ENCODE data around the gene STPG4.
"Not testable (repeated sequence)": the region's sequence is repeated elsewhere in the genome, so short reads cannot be mapped to it uniquely, and the experiment has no call there.

Gene STPG4

DNA sequence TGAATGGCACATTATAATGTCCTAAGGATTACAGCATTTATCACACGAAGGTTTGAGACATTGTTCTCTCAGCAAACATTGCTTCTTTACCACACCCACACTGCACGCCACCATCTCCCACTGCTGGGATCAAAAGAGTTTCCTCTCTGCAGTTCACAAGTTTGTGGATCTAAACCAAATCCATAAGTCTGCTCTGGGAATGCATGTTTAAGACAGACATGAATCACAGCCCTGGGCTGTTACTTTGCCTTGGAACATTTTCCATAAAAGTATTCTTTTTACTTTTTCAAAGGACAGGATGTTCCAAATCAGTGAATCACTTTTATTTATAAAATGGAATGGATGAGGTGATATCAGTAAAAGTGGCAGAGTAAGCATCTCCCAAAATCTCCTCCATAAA lies 36.1 kb downstream of the STPG4 start:
- no peaks in the 10 kb centered on the region for H3K9me3 ChIP-seq (ENCODE audit: control insufficient read depth, insufficient read depth, low read length)
- H3K27me3 ChIP-seq (ENCODE audit: control insufficient read depth, insufficient read depth, low read length), result no peaks in the 10 kb centered on the region
- H3K36me3 ChIP-seq (ENCODE audit: control insufficient read depth, insufficient read depth, low read length), result no peaks in the 10 kb centered on the region
- no peak overlapping the region for H3K4me3 ChIP-seq (ENCODE audit: low read depth, low read length)
- H3K9ac ChIP-seq (ENCODE audit: low read depth, low read length), result no peak overlapping the region
- H3K4me1 ChIP-seq (ENCODE audit: control insufficient read depth, insufficient read depth, low read length), result no peaks in the 10 kb centered on the region

DNA sequence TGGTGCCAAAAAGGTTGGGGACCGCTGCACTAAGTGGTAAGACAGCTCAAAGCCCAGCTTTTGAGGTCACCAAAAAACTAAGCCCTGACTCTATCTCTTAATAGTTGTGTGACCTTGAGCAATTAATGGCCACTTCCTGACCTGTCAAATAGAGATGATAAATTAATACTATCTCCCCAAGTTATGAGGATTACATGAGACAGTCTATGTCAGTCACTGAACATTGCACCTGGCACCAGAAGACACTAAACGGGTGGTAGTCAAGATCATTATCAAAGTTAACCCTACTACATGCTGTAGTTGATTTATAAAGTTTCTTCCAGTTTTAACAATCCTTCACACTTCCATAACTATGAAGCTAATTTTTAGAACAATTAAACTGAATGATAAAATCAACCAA lies 36.5 kb downstream of the STPG4 start:
- no peaks in the 10 kb centered on the region for H3K27me3 ChIP-seq (ENCODE audit: control insufficient read depth, insufficient read depth, low read length)
- H3K9ac ChIP-seq (ENCODE audit: low read depth, low read length), result no peak overlapping the region
- no peaks in the 10 kb centered on the region for H3K36me3 ChIP-seq (ENCODE audit: control insufficient read depth, insufficient read depth, low read length)
- H3K9me3 ChIP-seq (ENCODE audit: control insufficient read depth, insufficient read depth, low read length), result no peaks in the 10 kb centered on the region
- H3K4me3 ChIP-seq (ENCODE audit: low read depth, low read length), result no peak overlapping the region
- no peaks in the 10 kb centered on the region for H3K4me1 ChIP-seq (ENCODE audit: control insufficient read depth, insufficient read depth, low read length)

DNA sequence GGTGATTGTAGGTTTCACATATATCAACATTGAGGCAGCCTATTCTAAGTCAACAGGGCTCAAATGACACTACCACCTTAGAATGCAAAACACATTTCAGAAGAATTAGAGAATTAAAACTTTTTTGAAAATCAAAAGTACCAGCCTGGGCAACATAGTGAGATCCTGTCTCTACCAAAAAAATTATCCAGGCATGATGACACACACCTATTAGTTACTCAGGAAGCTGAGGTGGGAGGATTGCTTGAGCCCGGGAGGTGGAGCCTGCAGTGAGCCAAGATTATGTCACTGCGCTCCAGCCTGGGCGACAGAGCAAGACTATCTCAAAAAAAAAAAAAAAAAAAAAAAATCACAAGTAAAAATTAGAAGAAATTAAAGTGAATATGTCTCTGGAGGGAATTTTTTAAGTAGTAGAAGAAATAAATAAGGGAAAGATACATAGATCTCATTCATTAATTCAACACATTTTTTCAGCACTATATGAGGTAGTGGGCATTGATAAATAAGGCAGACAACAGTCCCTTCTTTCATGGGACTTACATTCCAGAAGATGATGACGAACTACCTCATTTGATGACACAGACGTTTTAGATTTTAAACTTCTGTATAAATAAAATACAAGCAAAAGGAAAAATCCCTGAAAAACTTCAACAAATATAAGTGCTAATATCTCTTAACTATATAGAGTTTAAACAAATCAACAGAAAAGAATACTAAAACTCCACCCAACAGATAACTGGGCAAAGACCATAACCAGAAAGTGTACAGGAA lies 42.3 kb downstream of the STPG4 start:
- Histone ChIP-seq H3K4me3 (ENCODE audit: low read depth, low read length) (no peak overlapping the region), H3K9ac (ENCODE audit: low read depth, low read length) (no peak overlapping the region), H3K27me3 (ENCODE audit: control insufficient read depth, insufficient read depth, low read length) (no peaks in the 10 kb centered on the region), H3K9me3 (ENCODE audit: control insufficient read depth, insufficient read depth, low read length) (no peaks in the 10 kb centered on the region), H3K4me1 (ENCODE audit: control insufficient read depth, insufficient read depth, low read length) (no peaks in the 10 kb centered on the region), H3K36me3 (ENCODE audit: control insufficient read depth, insufficient read depth, low read length) (no peaks in the 10 kb centered on the region)

GRCh38 chr2:47109680-47110079 lies 45.4 kb downstream of the STPG4 start:
- Histone ChIP-seq H3K9ac (ENCODE audit: low read depth, low read length) (no peak overlapping the region), H3K9me3 (ENCODE audit: control insufficient read depth, insufficient read depth, low read length) (no peaks in the 10 kb centered on the region), H3K4me3 (ENCODE audit: low read depth, low read length) (no peak overlapping the region), H3K27me3 (ENCODE audit: control insufficient read depth, insufficient read depth, low read length) (no peaks in the 10 kb centered on the region), H3K36me3 (ENCODE audit: control insufficient read depth, insufficient read depth, low read length) (no peaks in the 10 kb centered on the region), H3K4me1 (ENCODE audit: control insufficient read depth, insufficient read depth, low read length) (no peaks in the 10 kb centered on the region)

DNA sequence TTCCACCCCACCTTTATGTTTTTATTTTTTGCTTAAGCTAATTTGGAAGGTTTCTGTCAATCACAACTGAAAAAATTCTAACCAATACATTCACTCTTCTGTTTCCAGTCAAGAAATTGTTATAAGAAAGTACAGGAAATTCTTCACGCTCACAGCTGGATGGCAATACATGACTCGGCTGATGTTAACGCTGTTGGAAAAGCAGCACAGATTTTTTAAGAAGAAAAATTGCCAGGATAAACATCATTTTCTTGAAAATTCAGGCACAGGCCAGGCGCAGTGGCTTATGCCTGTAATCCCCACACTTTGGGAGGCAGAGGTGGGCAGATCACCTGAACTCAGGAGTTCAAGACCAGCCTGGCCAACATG lies 46.1 kb downstream of the STPG4 start:
- Histone ChIP-seq H3K27me3 (ENCODE audit: control insufficient read depth, insufficient read depth, low read length) (no peaks in the 10 kb centered on the region), H3K9me3 (ENCODE audit: control insufficient read depth, insufficient read depth, low read length) (no peaks in the 10 kb centered on the region), H3K4me1 (ENCODE audit: control insufficient read depth, insufficient read depth, low read length) (no peaks in the 10 kb centered on the region), H3K9ac (ENCODE audit: low read depth, low read length) (no peak overlapping the region), H3K36me3 (ENCODE audit: control insufficient read depth, insufficient read depth, low read length) (no peaks in the 10 kb centered on the region), H3K4me3 (ENCODE audit: low read depth, low read length) (no peak overlapping the region)

DNA sequence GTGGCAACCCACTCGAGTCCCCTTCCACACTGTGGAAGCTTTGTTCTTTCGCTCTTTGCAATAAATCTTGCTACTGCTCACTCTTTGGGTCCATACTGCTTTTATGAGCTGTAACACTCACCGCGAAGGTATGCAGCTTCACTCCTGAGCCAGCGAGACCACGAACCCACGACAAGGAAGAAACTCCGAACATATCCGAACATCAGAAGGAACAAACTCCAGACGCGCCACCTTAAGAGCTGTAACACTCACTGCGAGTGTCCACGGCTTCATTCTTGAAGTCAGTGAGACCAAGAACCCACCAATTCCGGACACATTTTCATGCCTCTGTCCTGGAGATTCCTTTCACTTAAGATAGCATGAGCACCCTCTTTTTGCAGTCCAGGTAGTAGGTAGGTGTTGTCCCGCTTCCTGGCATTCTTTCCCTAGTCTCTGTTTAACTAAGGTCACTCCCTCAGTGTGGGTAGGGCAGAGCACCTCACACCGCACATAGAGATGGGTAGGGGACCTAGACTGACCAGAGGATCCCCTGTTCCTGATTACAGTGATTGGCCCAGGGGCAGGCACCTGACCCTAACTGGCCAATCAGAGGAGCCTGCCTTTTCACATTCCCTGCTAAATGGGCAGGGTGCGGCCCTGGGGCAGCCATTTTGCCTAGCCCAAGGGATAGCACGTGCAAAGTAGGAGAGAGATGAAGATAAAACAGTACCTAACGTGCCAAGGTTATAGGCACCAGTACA lies 46.7 kb downstream of the STPG4 start:
- H3K4me1 ChIP-seq (ENCODE audit: control insufficient read depth, insufficient read depth, low read length); H3K27me3 ChIP-seq (ENCODE audit: control insufficient read depth, insufficient read depth, low read length); H3K9ac ChIP-seq (ENCODE audit: low read depth, low read length); H3K36me3 ChIP-seq (ENCODE audit: control insufficient read depth, insufficient read depth, low read length); H3K4me3 ChIP-seq (ENCODE audit: low read depth, low read length); H3K9me3 ChIP-seq (ENCODE audit: control insufficient read depth, insufficient read depth, low read length): not testable (repeated sequence)

DNA sequence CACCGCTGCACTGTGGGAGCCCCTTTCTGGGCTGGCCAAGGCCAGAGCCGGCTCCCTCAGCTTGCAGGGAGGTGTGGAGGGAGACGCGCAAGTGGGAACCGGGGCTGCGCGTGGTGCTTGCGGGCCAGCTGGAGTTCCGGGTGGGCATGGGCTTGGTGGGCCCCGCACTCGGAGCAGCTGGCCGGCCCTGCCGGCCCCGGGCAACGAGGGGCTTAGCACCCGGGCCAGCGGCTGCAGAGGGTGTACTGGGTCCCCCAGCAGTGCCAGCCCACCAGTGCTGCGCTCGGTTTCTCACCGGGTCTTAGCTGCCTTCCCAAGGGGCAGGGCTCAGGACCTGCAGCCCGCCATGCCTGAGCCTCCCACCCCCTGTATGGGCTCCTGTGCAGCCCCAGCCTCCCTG lies 47.9 kb downstream of the STPG4 start:
- H3K4me3 ChIP-seq (ENCODE audit: low read depth, low read length), result not testable (repeated sequence)

DNA sequence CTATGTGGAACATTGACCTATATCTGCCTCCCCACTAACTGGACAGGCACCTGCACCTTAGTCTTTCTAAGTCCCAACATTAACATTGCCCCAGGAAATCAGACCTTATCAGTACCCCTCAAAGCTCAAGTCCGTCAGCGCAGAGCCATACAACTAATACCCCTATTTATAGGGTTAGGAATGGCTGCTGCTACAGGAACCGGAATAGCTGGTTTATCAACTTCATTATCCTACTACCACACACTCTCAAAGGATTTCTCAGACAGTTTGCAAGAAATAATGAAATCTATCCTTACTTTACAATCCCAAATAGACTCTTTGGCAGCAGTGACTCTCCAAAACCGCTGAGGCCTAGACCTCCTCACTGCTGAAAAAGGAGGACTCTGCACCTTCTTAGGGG lies 48.9 kb downstream of the STPG4 start:
- H3K9me3 ChIP-seq (ENCODE audit: control insufficient read depth, insufficient read depth, low read length); H3K9ac ChIP-seq (ENCODE audit: low read depth, low read length); H3K4me3 ChIP-seq (ENCODE audit: low read depth, low read length); H3K27me3 ChIP-seq (ENCODE audit: control insufficient read depth, insufficient read depth, low read length); H3K36me3 ChIP-seq (ENCODE audit: control insufficient read depth, insufficient read depth, low read length); H3K4me1 ChIP-seq (ENCODE audit: control insufficient read depth, insufficient read depth, low read length): not testable (repeated sequence)

More for the DNA sequence above, 47.9 kb downstream of the STPG4 start:
- not testable (repeated sequence) for H3K9ac ChIP-seq (ENCODE audit: low read depth, low read length); H3K4me1 ChIP-seq (ENCODE audit: control insufficient read depth, insufficient read depth, low read length); H3K27me3 ChIP-seq (ENCODE audit: control insufficient read depth, insufficient read depth, low read length); H3K9me3 ChIP-seq (ENCODE audit: control insufficient read depth, insufficient read depth, low read length); H3K36me3 ChIP-seq (ENCODE audit: control insufficient read depth, insufficient read depth, low read length)

- H3K4me1 ChIP-seq (ENCODE audit: control insufficient read depth, insufficient read depth, low read length); H3K9me3 ChIP-seq (ENCODE audit: control insufficient read depth, insufficient read depth, low read length); H3K27me3 ChIP-seq (ENCODE audit: control insufficient read depth, insufficient read depth, low read length); H3K4me3 ChIP-seq (ENCODE audit: low read depth, low read length); H3K36me3 ChIP-seq (ENCODE audit: control insufficient read depth, insufficient read depth, low read length); H3K9ac ChIP-seq (ENCODE audit: low read depth, low read length): not testable (repeated sequence)
Measured at GRCh38 chr2:47099712-47100111, 55.4 kb downstream of the STPG4 start.

- H3K9me3 ChIP-seq (ENCODE audit: control insufficient read depth, insufficient read depth, low read length), result no peaks in the 10 kb centered on the region
- no peaks in the 10 kb centered on the region for H3K36me3 ChIP-seq (ENCODE audit: control insufficient read depth, insufficient read depth, low read length)
- no peak overlapping the region for H3K4me3 ChIP-seq (ENCODE audit: low read depth, low read length)
- H3K9ac ChIP-seq (ENCODE audit: low read depth, low read length), result no peak overlapping the region
- H3K4me1 ChIP-seq (ENCODE audit: control insufficient read depth, insufficient read depth, low read length), result no peaks in the 10 kb centered on the region
- H3K27me3 ChIP-seq (ENCODE audit: control insufficient read depth, insufficient read depth, low read length), result no peaks in the 10 kb centered on the region
Measured at GRCh38 chr2:47098953-47099352, 56.2 kb downstream of the STPG4 start.

DNA sequence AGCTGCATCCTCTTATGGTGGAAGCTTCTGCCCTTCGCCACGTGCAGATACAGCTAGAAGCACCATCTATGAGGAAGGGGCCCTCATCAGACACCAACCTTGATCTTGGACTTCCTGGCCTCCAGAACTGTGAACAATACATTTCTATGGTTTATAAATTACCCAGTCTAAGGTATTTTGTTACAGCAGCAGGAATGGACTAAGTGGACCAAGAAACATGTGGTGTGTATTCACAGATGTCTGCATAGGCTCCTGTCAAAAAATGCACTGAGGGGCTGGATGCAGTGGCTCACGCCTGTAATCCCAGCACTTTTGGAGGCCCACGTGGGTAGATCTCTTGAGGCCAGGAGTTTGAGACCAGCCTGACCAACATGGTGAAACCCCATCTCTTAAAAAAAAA lies 57.5 kb downstream of the STPG4 start:
- Histone ChIP-seq H3K36me3 (ENCODE audit: control insufficient read depth, insufficient read depth, low read length) (no peaks in the 10 kb centered on the region), H3K4me3 (ENCODE audit: low read depth, low read length) (no peak overlapping the region), H3K4me1 (ENCODE audit: control insufficient read depth, insufficient read depth, low read length) (no peaks in the 10 kb centered on the region), H3K27me3 (ENCODE audit: control insufficient read depth, insufficient read depth, low read length) (no peaks in the 10 kb centered on the region), H3K9me3 (ENCODE audit: control insufficient read depth, insufficient read depth, low read length) (no peaks in the 10 kb centered on the region), H3K9ac (ENCODE audit: low read depth, low read length) (no peak overlapping the region)

- H3K4me3 ChIP-seq (ENCODE audit: low read depth, low read length), result no peak overlapping the region
- H3K36me3 ChIP-seq (ENCODE audit: control insufficient read depth, insufficient read depth, low read length), result no peaks in the 10 kb centered on the region
- H3K4me1 ChIP-seq (ENCODE audit: control insufficient read depth, insufficient read depth, low read length), result no peaks in the 10 kb centered on the region
- no peaks in the 10 kb centered on the region for H3K27me3 ChIP-seq (ENCODE audit: control insufficient read depth, insufficient read depth, low read length)
- H3K9me3 ChIP-seq (ENCODE audit: control insufficient read depth, insufficient read depth, low read length), result no peaks in the 10 kb centered on the region
- H3K9ac ChIP-seq (ENCODE audit: low read depth, low read length), result no peak overlapping the region
Measured at GRCh38 chr2:47096451-47096850, 58.7 kb downstream of the STPG4 start.

All from iPS-15b (cell line).